HG03097 (cell line): ENCODE data around the gene CXCL10.
"Not testable (repeated sequence)": the region's sequence is repeated elsewhere in the genome, so short reads cannot be mapped to it uniquely, and the experiment has no call there.

Experiments
- ATAC-seq: cut with Tn5 transposase; IDR thresholded peaks from one replicate; pipeline ENCODE4 v1.9.1; 2021; ENCODE audit not compliant: unreplicated experiment, low FRiP score

CXCL10 gene

GRCh38 chr4:76023389-76023788 lies at the start of gene CXCL10:
CXCL10 (minus strand) TSS chr4:76023497; CDS start chr4:76023431, 66 bp downstream.
- ATAC-seq, result no peak

DNA sequence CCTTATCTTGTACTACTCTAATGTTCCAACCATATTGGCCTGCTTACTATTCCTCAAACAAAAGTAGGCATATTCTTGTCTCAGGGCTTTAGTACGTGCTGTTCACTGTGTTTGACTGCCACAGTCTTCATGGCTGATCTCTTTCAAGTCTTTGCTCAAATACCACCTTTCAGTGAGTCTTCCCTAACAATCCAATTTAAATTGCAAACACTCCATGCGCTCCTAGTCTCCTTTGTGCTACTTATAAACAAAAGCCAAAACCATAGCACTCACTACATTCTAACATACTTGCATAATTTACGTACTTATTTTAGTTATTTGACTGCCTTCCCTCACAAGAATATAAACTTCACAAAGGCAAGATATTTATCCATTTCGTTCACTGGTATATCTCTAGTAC lies 49.5 kb upstream of the CXCL10 start:
- ATAC-seq, result no peak

- peak; percentile 72 for ATAC-seq
Observed at GRCh38 chr4:76067652-76068286, 44.5 kb upstream of the CXCL10 start.

DNA sequence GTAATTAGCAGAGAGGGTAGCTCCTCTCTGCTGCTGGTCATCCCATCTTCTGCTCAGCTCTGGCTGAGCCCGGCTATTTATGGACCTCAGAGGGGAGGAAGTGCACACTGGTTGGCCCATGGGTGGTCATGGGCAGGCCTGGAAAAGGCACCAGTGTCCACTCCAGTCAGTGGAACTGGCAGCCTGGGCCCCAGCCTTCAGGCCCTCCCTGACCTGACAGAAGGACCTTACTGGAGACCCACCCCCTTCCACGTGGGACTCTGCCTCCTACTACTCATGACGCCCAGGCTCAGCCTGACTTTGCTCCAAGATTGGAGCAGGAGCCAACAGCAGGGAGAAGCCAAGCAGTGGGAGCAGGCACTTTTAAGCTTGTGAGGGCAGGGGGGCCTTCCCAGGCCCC lies 43.2 kb upstream of the CXCL10 start:
- no peak for ATAC-seq

DNA sequence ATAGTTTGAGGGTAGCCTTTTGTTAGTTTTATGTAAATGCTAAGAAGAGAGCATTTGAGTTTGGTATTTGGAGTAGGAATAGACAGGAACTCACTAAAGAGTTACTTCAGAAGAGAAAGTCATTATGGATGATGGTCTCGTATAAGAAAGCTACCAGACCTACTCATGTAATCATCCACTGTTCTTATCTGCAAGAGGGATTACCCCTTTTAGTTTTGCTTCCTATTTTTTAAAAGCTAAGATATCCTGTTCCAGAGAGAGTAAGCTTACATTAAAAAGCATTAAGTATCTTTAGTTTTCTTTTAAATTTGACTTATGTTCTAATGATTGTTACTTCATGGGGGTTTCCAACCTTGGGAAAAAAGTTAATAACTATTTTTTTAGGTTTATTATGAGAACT lies 38.7 kb upstream of the CXCL10 start:
- ATAC-seq, result no peak

DNA sequence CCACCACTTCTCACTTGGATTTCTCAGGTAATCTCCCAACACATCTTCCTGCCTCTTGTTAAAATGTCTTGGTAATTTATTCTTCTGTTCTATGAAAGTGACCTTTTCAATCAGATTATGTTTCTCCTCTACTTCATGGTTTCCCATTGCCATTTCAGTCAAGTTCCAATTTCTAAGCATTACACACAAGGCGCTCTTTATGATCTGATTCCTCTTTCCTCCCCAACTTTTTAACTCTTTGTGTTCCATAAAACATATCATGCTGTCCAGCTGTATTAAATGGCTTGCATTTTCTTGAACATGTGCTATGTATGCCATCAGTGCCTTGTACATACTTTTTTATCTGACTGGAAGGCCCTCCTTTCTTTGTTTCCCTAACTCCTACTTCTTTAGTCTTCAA lies 38.1 kb upstream of the CXCL10 start:
- ATAC-seq, result no peak

- ATAC-seq, result no peak
Observed at GRCh38 chr4:76060506-76060905, 37.2 kb upstream of the CXCL10 start.

GRCh38 chr4:76059750-76060149 lies 36.5 kb upstream of the CXCL10 start:
- ATAC-seq, result no peak

GRCh38 chr4:76058888-76059426 lies 35.7 kb upstream of the CXCL10 start:
- ATAC-seq, result no peak

DNA sequence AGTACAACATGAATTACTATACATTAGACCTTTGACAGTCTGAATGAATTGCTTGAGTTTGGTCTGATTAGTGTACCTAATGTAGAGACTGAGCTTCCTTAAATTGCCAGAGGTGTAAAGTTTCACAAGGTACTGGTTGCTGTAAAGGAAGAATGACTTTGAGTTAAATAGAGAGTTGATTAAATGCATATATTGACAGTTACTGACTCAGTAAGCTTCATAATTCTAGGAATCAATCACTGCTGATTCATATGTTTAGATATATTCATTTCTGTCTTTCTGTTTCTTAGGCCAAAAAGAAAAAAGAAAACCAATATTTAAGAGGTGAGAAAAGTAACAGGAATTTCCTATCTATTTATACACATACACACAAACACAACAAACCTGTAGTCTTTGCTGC lies 35.0 kb upstream of the CXCL10 start:
- ATAC-seq, result peak; percentile 33

- ATAC-seq, result no peak
Observed at GRCh38 chr4:76055421-76055820, 32.1 kb upstream of the CXCL10 start.

DNA sequence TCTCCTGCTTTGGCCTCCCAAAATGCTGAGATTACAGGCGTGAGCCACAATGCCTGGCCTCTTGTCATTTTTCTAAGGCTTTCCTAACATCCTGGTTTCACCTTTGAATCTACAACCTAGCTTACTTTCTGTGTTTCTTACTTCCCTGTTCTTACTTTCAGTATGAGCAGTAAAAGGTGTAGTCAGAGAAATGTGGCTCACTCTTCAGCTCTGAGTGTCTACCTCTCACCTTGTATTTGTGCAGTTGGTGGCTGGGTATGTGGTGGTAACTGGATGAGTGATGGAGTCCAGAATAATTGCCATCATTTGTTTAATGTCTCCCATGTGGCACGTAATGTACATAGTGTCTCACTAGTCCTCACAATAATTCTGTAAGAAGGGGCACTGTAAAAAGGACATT lies 31.7 kb upstream of the CXCL10 start:
- peak; percentile 92 for ATAC-seq

DNA sequence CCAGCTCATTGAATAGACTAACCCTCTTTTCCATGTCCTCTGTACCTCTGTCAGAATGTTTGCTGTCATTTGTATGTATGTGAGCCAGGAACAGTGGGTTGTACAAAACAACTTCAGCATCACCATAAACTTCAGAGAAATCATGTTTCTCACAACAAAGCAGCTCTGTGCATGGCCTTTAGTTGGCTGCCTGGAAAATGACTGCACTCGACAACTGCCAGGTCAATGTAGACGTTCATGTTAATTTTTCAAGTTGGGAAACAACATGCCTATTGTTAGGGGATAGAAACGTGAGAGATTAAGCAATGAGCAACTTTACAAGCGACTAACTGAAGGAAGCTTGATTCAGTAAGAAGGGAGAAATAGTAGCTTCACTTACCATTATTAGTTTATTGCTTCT lies 30.4 kb upstream of the CXCL10 start:
- no peak for ATAC-seq

DNA sequence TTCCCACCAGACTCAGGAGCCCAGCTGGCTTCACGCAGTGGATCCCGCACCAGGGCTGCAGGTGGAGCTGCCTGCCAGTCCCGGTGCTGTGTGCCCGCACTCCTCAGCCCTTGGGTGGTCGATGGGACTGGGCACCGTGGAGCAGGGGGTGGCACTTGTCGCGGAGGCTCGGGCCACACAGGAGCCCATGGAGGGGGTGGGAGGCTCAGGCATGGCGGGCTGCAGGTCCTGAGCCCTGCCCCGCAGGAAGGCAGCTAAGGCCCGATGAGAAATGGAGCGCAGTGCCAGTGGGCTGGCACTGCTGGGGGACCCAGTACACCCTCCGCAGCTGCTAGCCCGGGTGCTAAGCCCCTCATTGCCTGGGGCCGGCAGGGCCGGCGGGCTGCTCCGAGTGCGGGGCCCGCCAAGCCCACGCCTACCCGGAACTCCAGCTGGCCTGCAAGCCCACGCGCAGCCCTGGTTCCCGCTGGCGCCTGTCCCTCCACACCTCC lies 27.3 kb upstream of the CXCL10 start:
- ATAC-seq, result not testable (repeated sequence)

- ATAC-seq, result not testable (repeated sequence)
Observed at GRCh38 chr4:76049860-76050416, 26.6 kb upstream of the CXCL10 start.

DNA sequence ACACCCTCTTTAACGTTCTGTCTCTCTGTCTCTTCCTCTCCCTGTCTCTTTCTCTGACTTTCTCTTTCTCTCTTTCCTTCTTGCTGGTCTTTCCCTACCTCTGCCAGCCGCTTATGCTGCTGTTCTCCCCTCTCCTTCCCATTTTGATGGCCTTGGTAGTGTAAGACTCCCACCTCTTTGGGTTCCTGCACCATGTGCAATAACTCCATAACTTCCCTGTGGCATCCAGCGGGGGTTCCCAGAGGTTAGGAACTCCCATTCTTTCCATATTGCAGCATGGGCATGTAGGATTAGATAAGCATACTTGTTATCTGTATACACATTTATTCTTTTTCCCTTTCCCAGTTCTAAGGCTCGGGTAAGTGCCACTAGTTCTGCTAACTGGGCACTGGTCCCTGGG lies 21.4 kb upstream of the CXCL10 start:
- not testable (repeated sequence) for ATAC-seq

DNA sequence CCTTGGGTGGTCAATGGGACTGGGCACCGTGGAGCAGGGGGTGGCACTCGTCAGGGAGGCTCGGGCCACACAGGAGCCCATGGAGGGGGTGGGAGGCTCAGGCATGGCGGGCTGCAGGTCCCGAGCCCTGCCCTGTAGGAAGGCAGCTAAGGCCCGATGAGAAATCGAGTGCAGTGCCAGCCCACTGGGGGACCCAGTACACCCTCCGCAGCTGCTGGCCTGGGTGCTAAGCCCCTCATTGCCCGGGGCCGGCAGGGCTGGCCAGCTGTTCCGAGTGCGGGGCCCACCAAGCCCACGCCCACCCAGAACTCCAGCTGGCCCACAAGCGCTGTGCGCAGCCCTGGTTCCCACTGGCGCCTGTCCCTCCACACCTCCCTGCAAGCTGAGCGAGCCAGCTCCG lies 20.0 kb upstream of the CXCL10 start:
- not testable (repeated sequence) for ATAC-seq

GRCh38 chr4:76042241-76042998 lies 19.1 kb upstream of the CXCL10 start:
- not testable (repeated sequence) for ATAC-seq

GRCh38 chr4:76036855-76037254 lies 13.6 kb upstream of the CXCL10 start:
- no peak for ATAC-seq

DNA sequence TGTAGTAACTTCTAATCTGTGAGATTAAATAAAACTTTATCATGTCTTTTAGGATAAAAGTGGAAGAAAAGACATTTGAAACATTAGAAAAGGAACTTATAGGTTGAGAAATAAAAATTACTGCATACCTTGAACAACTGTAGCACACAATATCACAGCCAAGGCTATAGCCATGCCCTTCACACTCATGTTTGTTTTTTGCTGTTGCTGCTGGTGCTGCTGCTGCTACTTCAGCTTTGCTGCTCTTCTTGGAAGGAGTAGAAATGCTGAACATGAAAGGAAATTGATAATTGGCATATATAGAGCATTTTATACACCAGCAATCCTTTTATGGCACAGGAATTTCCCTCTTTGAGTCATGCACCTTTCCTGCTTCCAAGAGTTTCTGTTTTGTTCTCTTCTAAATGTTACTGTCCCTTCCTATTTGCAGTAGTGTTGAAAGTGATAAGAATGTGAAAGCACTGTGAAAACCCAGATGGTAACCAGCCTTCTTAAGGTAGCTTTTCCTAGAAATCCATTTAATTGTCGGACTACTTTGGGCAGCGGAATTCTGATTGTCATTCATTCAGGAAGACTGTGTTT lies 12.6 kb upstream of the CXCL10 start, which contains the start of gene CXCL11:
Gene CXCL11 (minus strand): TSS at position 272 of the 582 bp plus-strand sequence. CDS start 83 bp downstream, at position 189.
- ATAC-seq, result no peak

- no peak for ATAC-seq
Observed at GRCh38 chr4:76035141-76035540, 11.8 kb upstream of the CXCL10 start.
